Activated CD4-positive, alpha-beta T cell treated with anti-CD3 and anti-CD28 coated beads, Interleukin-2, amount 10 ng/mL, durations not matched to agents 24 days and 14 days (primary cell): ENCODE results near the gene PLCL1. TPM values are rescaled to one million over a fixed set of nuclear protein-coding genes. Genes with fewer than 3 reads are reported as not detected.
"Not testable (repeated sequence)": the region's sequence is repeated elsewhere in the genome, so short reads cannot be mapped to it uniquely, and the experiment has no call there.

Experiments
- DNase-seq: peaks from one replicate; pipeline ENCODE4 v3.0.0; 2022
- H3K27ac Mint-ChIP-seq: one replicate; pipeline ENCODE4 v1.8.0; 2022; ENCODE audit warnings: mild to moderate bottlenecking, mixed read lengths
- H3K27me3 Mint-ChIP-seq: one replicate; pipeline ENCODE4 v1.8.0; 2022; ENCODE audit warnings: mixed read lengths
- H3K36me3 Mint-ChIP-seq: one replicate; pipeline ENCODE4 v1.8.0; 2022; ENCODE audit warnings: low read depth, mild to moderate bottlenecking, mixed read lengths
- H3K4me1 Mint-ChIP-seq: one replicate; pipeline ENCODE4 v1.8.0; 2021; ENCODE audit warnings: mixed read lengths
- H3K4me3 Mint-ChIP-seq: one replicate; pipeline ENCODE4 v1.8.0; 2022; ENCODE audit warnings: mild to moderate bottlenecking, moderate library complexity, mixed read lengths
- H3K9me3 Mint-ChIP-seq: one replicate; pipeline ENCODE4 v1.8.0; 2021; ENCODE audit warnings: mixed read lengths
- intact Hi-C: fragments of 100-400 bp; cut with micrococcal nuclease; formaldehyde crosslinking; loops from one replicate; pipeline ENCODE4 v1.15.1; 2023
- total RNA-seq: library from RNA; stranded (reverse); gene quantifications from 2 replicates; pipeline ENCODE4 v1.2.3, GENCODE V29; 2022

Gene PLCL1
- total RNA-seq, 1 donor from 2014 or later = 0.63 TPM

- Mint-ChIP-seq H3K27me3 (peaks cover 4% of the 10 kb centered on the region), H3K4me3 (no peak overlapping the region), H3K36me3 (no peaks in the 10 kb centered on the region), H3K4me1 (no peaks in the 10 kb centered on the region), H3K9me3 (no peaks in the 10 kb centered on the region), H3K27ac (no peak overlapping the region)
- intact Hi-C loops = no loop called here
- DNase-seq = peak; percentile 33
Measured at GRCh38 chr2:198168651-198169050, 364.3 kb downstream of the PLCL1 start.

DNA sequence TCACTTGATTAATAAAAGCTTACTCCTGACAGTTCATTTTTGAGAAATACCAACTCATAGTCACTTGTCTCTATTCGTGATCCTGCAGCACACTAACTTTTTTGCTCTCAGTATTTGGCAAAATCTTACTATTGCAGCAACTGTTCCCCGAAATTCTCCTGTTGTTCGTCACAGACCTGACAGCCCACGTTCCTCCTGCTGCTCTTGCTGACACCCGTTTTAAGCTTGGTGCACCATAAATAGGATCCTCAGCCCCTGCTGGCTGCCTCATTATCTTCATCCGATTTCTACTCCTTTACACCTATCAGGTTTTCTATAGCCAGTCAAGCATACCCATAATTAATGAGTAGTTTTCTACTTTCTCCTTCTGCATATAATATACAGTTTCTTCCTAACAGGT is 368.8 kb downstream of the PLCL1 start:
- Mint-ChIP-seq H3K4me1 (no peaks in the 10 kb centered on the region), H3K36me3 (no peaks in the 10 kb centered on the region), H3K9me3 (no peaks in the 10 kb centered on the region), H3K27ac (no peak overlapping the region), H3K27me3 (peaks cover 8% of the 10 kb centered on the region), H3K4me3 (no peak overlapping the region)
- intact Hi-C loops = no loop called here
- peak; percentile 41 for DNase-seq

- no peaks in the 10 kb centered on the region for H3K4me1 Mint-ChIP-seq
- DNase-seq = no peak
- H3K4me3 Mint-ChIP-seq = no peak overlapping the region
- intact Hi-C loops = no loop called here
- no peaks in the 10 kb centered on the region for H3K9me3 Mint-ChIP-seq
- H3K36me3 Mint-ChIP-seq = no peaks in the 10 kb centered on the region
- peaks cover 8% of the 10 kb centered on the region for H3K27me3 Mint-ChIP-seq
- H3K27ac Mint-ChIP-seq = no peak overlapping the region
Measured at GRCh38 chr2:198173864-198174263, 369.5 kb downstream of the PLCL1 start.

GRCh38 chr2:198175271-198175670 is 370.9 kb downstream of the PLCL1 start:
- Mint-ChIP-seq H3K4me1 (no peaks in the 10 kb centered on the region), H3K27me3 (peaks cover 8% of the 10 kb centered on the region), H3K4me3 (no peak overlapping the region), H3K9me3 (no peaks in the 10 kb centered on the region), H3K36me3 (no peaks in the 10 kb centered on the region), H3K27ac (no peak overlapping the region)
- intact Hi-C loops = no loop called here
- DNase-seq = no peak

DNA sequence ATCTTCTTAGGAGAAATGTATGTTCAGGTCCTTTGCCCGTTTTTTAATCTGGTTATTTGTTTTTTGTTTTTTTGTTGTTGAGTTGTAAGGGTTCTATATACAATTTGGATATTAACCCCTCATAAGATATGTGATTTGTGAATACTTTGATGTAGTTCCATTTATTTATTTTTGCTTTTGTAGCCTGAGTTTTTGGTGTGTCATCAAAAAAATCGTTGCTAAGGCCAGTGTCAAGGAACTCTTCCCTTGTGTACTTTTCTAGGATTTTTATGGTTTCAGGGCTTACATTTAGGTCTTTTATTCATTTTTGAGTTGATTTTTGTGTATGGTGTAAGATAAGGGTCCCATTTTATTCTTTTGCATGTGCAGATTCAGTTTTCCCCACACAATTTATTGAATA is 372.6 kb downstream of the PLCL1 start:
- Mint-ChIP-seq H3K9me3 (no peaks in the 10 kb centered on the region), H3K4me1 (no peaks in the 10 kb centered on the region), H3K27ac (no peak overlapping the region), H3K27me3 (peaks cover 8% of the 10 kb centered on the region), H3K36me3 (no peaks in the 10 kb centered on the region), H3K4me3 (no peak overlapping the region)
- DNase-seq = no peak
- intact Hi-C loops = no loop called here

DNA sequence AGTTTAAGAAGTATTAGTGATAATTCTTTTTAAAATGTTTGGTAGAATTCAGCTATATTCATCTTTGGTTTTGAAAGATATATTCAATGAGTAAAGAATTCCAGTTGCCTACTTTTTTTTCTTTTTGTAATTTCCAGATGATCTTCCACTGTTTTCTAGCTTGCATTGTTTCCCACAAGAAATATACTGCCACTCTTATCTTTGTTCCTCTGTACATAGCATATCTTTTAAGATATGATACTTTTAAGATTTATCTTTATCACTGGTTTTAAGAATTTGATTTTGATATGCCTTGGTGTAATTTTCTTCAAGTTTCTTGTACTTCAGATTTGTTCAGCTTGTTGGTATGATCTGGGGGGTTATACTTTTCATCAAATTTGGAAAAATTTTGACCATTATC is 374.4 kb downstream of the PLCL1 start:
- H3K9me3 Mint-ChIP-seq = no peaks in the 10 kb centered on the region
- H3K27ac Mint-ChIP-seq = no peak overlapping the region
- no peak overlapping the region for H3K4me3 Mint-ChIP-seq
- H3K27me3 Mint-ChIP-seq = peaks cover 3% of the 10 kb centered on the region
- intact Hi-C loops = no loop called here
- H3K36me3 Mint-ChIP-seq = no peaks in the 10 kb centered on the region
- no peak for DNase-seq
- H3K4me1 Mint-ChIP-seq = no peaks in the 10 kb centered on the region

GRCh38 chr2:198186257-198186656 is 381.9 kb downstream of the PLCL1 start:
- no peaks in the 10 kb centered on the region for H3K27me3 Mint-ChIP-seq
- no peak overlapping the region for H3K27ac Mint-ChIP-seq
- intact Hi-C loops = no loop called here
- DNase-seq = no peak
- no peaks in the 10 kb centered on the region for H3K36me3 Mint-ChIP-seq
- no peaks in the 10 kb centered on the region for H3K4me1 Mint-ChIP-seq
- H3K4me3 Mint-ChIP-seq = no peak overlapping the region
- no peaks in the 10 kb centered on the region for H3K9me3 Mint-ChIP-seq

- no peaks in the 10 kb centered on the region for H3K27me3 Mint-ChIP-seq
- no peak for DNase-seq
- no peaks in the 10 kb centered on the region for H3K36me3 Mint-ChIP-seq
- intact Hi-C loops = no loop called here
- H3K4me3 Mint-ChIP-seq = no peak overlapping the region
- H3K27ac Mint-ChIP-seq = no peak overlapping the region
- H3K4me1 Mint-ChIP-seq = no peaks in the 10 kb centered on the region
- H3K9me3 Mint-ChIP-seq = no peaks in the 10 kb centered on the region
Measured at GRCh38 chr2:198187841-198188240, 383.4 kb downstream of the PLCL1 start.

DNA sequence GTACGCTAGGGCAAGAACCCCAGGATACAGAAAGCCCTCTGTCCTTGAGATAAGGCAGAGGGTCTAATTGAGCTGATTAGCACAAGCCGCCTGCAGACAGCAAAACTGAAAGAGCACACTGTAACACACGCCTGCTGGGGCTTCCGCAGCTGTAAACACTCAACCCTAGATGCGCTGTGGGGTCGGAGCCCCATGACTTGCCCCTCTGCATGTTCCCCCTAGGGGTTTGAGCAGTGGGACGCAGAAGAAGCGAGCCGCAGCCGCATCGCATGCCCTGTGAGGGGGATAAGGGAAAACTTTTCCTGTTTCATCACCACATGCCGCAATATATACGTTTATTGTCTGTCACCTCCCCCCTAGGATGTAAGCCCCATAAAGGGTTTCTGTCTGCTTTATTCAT is 384.6 kb downstream of the PLCL1 start:
- no peaks in the 10 kb centered on the region for H3K27me3 Mint-ChIP-seq
- no peaks in the 10 kb centered on the region for H3K36me3 Mint-ChIP-seq
- no peak for DNase-seq
- H3K27ac Mint-ChIP-seq = no peak overlapping the region
- H3K4me3 Mint-ChIP-seq = no peak overlapping the region
- no peaks in the 10 kb centered on the region for H3K9me3 Mint-ChIP-seq
- intact Hi-C loops = no loop called here
- no peaks in the 10 kb centered on the region for H3K4me1 Mint-ChIP-seq

DNA sequence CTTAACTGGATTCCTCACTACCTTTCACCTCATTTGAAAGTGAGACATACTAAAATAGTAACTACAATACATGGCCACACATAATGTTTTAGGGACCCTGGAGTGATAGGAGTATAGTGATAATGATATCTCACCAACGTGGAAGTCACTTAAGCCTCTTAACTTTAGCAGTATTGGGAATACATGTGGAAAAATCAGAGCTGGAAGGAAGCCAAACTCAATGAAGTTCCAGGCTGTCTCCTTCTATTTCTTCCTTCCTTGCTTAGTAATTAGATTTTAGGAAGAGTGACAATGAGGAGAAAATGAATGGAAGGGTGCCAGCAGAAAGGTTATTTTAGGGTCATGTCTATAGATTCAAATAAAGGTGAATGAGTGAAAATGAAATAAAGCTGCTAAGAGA is 387.3 kb downstream of the PLCL1 start:
- DNase-seq = no peak
- Mint-ChIP-seq H3K27me3 (no peaks in the 10 kb centered on the region), H3K4me3 (no peak overlapping the region), H3K27ac (no peak overlapping the region), H3K36me3 (no peaks in the 10 kb centered on the region), H3K9me3 (no peaks in the 10 kb centered on the region), H3K4me1 (no peaks in the 10 kb centered on the region)
- intact Hi-C loops = no loop called here

GRCh38 chr2:198196556-198196955 is 392.2 kb downstream of the PLCL1 start:
- H3K27me3 Mint-ChIP-seq, H3K27ac Mint-ChIP-seq, intact Hi-C loops, H3K4me3 Mint-ChIP-seq, H3K4me1 Mint-ChIP-seq, H3K36me3 Mint-ChIP-seq, DNase-seq, H3K9me3 Mint-ChIP-seq: not testable (repeated sequence)

Other genes with a start within 250 kb of the PLCL1 start
- not detected in 2 replicates for gene RFTN2, start 129.0 kb upstream of the PLCL1 start, total RNA-seq
- 23.1 and 23.2 TPM in 2 replicates for gene MARS2, start 99.2 kb upstream of the PLCL1 start, total RNA-seq
- gene BOLL, start 19.3 kb upstream of the PLCL1 start, total RNA-seq = not detected in 2 replicates